Mucosa of descending colon (tissue), 3 donors: ENCODE results near the gene C11orf86. TPM values are rescaled to one million over a fixed set of nuclear protein-coding genes. Genes with fewer than 3 reads are reported as not detected.
A peak's percentile ranks its signal among the peaks of the same experiment; 100 is the strongest.
"Not testable (repeated sequence)": the region's sequence is repeated elsewhere in the genome, so short reads cannot be mapped to it uniquely, and the experiment has no call there.

ENCODE experiments used
- ATAC-seq: fragments of 200-7000 bp; cut with Tn5 transposase; one replicate; pipeline ENCODE4 v1.9.1; 2020; ENCODE audit warnings: mild to moderate bottlenecking, moderate library complexity
- DNase-seq, 3 donors: peaks; one replicate each; pipeline ENCODE4 v3.0.0-alpha.2; 2020
- H3K36me3 ChIP-seq: fragments of 200-600 bp; one replicate; pipeline ENCODE4 v1.8.0; 2021; ENCODE audit warnings: low read depth, mild to moderate bottlenecking
- H3K4me1 ChIP-seq: fragments of 200-600 bp; one replicate; pipeline ENCODE4 v1.8.0; 2021; ENCODE audit warnings: low read depth, mild to moderate bottlenecking
- H3K4me3 ChIP-seq: fragments of 200-600 bp; one replicate; pipeline ENCODE4 v1.8.0; 2021; ENCODE audit warnings: mild to moderate bottlenecking
- H3K9me3 ChIP-seq: fragments of 200-600 bp; one replicate; pipeline ENCODE4 v1.8.0; 2021; ENCODE audit warnings: mild to moderate bottlenecking
- intact Hi-C, 2 donors: fragments of 100-400 bp; cut with DNase I in 1 of 2; cut with micrococcal nuclease in 1 of 2; formaldehyde crosslinking; loops; one replicate each; pipeline versions ENCODE4 v1.11.0 to v1.11.1; 2022; cut with DNase I, micrococcal nuclease
- total RNA-seq, 3 donors: library from RNA; stranded (reverse); fragmentation: NEBNext Ultra II Directional in 2 of 3; extraction: Animal tissue kit (Norgen Biotek cat#: 25700) in 2 of 3; gene quantifications; one replicate each; pipeline versions ENCODE4 v1.2.1 to v1.2.4, GENCODE V29; 2021 to 2023
- TF ChIP-seq, protein P1 (sequence below): fragments of 200-600 bp; IDR thresholded peaks from one replicate; pipeline ENCODE4 v1.8.0; 2022; ENCODE audit warnings: antibody characterized with exemption, mild to moderate bottlenecking
- donor health status: DM: no; HTN: no; CAD: no; lungs with moderate emphysema.
- donor health status: DM: no; HTN: no; CAD: no.
- donor health status: DM: no; HTN: yes; CAD: no.

The C11orf86 gene
- total RNA-seq, 3 donors from 2014 or later = 26.9 to 51.5 (median 38.3) TPM

DNA sequence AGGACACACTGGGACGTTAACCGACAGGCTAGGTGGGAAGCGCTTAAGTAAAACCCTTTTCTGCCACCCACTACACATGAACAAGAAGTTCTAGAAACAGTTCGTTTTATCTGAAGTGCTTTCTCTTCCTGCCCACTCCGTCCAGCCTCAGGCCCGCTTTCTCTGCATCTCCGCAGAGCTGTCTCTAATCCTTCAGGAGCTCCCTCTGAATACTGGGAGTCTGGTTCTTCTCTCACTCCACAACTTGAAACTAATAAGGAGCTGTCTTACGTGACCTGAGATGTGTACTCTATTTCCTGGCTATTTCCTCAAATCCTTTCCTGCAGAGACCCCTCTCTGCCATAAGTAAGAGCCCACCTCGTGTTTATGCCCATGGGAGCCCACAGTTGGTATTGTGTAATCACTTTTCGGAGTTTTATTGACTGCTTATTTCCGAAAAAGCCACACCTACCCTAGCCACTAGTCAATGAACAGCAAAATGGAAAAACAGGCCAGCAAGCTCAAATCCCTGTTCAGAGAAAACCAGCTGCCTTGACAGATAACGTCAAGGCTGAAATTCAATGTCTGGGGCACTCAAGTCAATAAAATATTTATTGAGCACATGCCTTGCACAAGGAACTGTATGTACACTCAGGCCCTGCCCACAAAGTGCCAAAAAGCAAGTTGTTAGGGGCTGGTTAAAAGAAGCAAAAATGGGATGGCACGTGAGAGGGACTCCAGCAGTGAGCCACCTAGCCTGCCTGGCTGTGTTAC lies 21.8 kb upstream of the C11orf86 start:
- peaks cover 1% of the 10 kb centered on the region for H3K36me3 ChIP-seq
- no peak for DNase-seq
- TF ChIP-seq, protein P1, sequence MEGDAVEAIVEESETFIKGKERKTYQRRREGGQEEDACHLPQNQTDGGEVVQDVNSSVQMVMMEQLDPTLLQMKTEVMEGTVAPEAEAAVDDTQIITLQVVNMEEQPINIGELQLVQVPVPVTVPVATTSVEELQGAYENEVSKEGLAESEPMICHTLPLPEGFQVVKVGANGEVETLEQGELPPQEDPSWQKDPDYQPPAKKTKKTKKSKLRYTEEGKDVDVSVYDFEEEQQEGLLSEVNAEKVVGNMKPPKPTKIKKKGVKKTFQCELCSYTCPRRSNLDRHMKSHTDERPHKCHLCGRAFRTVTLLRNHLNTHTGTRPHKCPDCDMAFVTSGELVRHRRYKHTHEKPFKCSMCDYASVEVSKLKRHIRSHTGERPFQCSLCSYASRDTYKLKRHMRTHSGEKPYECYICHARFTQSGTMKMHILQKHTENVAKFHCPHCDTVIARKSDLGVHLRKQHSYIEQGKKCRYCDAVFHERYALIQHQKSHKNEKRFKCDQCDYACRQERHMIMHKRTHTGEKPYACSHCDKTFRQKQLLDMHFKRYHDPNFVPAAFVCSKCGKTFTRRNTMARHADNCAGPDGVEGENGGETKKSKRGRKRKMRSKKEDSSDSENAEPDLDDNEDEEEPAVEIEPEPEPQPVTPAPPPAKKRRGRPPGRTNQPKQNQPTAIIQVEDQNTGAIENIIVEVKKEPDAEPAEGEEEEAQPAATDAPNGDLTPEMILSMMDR = no peak
- H3K4me3 ChIP-seq = no peak overlapping the region
- H3K4me1 ChIP-seq = peaks cover 14% of the 10 kb centered on the region
- intact Hi-C loops = no loop called here
- no peaks in the 10 kb centered on the region for H3K9me3 ChIP-seq
- peak; percentile 6 for ATAC-seq

- H3K4me1 ChIP-seq = peaks cover 22% of the 10 kb centered on the region
- ATAC-seq = no peak
- DNase-seq = peak in 1 of 3 donors; percentile 34
- H3K36me3 ChIP-seq = peaks cover 4% of the 10 kb centered on the region
- intact Hi-C loops = no loop called here
- TF ChIP-seq, protein P1 = no peak
- H3K9me3 ChIP-seq = no peaks in the 10 kb centered on the region
- H3K4me3 ChIP-seq = no peak overlapping the region
Observed at GRCh38 chr11:66956689-66957290, 18.3 kb upstream of the C11orf86 start.

DNA sequence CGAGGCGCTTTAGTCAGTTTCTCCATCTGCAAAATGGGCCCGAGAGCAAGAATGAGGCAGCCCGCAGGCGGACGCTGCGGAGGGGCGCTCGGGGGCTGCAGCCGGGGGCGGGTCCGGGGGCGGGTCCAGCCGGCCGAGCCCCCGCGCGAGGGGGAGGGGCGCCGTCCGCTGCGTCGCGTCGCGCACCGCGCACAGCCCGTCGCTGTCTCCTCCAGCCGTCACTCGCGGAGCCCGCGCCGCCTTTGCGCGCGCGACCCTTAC lies 17.2 kb upstream of the C11orf86 start:
- Histone ChIP-seq H3K4me1 (peaks cover 18% of the 10 kb centered on the region), H3K36me3 (peaks cover 4% of the 10 kb centered on the region), H3K9me3 (no peaks in the 10 kb centered on the region), H3K4me3 (peak overlapping the region; percentile 44)
- peak; percentile 49 for ATAC-seq
- peak in 1 of 3 donors; percentile 27 for DNase-seq
- intact Hi-C loops = no loop called here
- TF ChIP-seq, protein P1 = no peak

DNA sequence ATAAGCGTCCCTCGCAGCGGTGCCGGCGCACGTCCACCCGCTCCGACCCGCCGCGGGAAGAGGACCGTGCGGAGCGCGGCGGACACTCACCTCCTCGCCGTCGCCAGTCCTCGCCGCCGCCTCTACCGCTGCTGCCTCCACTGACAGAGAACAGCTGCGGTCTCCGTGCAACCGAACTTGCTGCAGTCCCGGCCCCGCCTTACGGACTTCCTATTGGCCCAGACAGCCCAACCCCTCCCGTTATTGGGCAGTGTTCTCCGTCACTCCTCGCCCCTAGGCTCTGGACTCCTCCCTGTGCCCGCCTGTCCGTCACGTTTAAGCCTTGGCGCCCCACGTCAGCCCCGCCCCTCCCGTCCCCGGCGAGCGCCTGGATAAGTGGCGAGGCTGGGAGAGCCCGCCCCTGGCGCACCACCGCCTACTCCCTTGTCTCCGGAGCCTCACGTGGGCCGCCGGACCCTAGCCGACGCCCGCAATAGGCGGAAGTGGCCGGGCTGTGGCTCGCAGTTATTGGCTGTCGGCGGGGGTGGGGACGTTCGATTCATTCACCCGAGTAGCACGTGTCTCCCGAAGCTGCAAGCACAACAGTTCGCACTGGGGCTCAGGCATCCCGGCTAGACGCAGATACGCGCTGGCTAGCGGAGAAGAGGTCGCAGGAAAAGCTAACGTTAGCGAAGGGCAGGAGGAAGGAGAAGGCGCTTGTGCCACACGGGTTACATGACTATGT lies 16.7 kb upstream of the C11orf86 start, which contains the start of gene PC:
PC (minus strand) TSS at position 152 of the 724 bp plus-strand sequence. CDS start 86,224 bp downstream, outside the sequence.
- TF ChIP-seq, protein P1 = no peak
- peak; percentile 99 to 100 (median 100) for DNase-seq
- intact Hi-C loops = no loop called here
- H3K4me1 ChIP-seq = peaks cover 18% of the 10 kb centered on the region
- peak within 1 kb of the TSS; percentile 44 for H3K4me3 ChIP-seq
- H3K36me3 ChIP-seq = peaks cover 4% of the 10 kb centered on the region
- peak; percentile 96 for ATAC-seq
- no peaks in the 10 kb centered on the region for H3K9me3 ChIP-seq

GRCh38 chr11:66958956-66959274 lies 16.2 kb upstream of the C11orf86 start:
- TF ChIP-seq, protein P1 = no peak
- intact Hi-C loops = no loop called here
- DNase-seq (no peak), ATAC-seq (no peak)
- peaks cover 4% of the 10 kb centered on the region for H3K36me3 ChIP-seq
- no peaks in the 10 kb centered on the region for H3K9me3 ChIP-seq
- H3K4me3 ChIP-seq = no peak overlapping the region
- peaks cover 18% of the 10 kb centered on the region for H3K4me1 ChIP-seq

- H3K36me3 ChIP-seq, H3K9me3 ChIP-seq, H3K4me3 ChIP-seq, intact Hi-C loops, ATAC-seq: not testable (repeated sequence)
- peak in 1 of 3 donors; percentile 3 for DNase-seq
- peaks cover 18% of the 10 kb centered on the region for H3K4me1 ChIP-seq
Observed at GRCh38 chr11:66961691-66962213, 13.4 kb upstream of the C11orf86 start.
